ENCODE data around the gene ADAM20.

- TF ChIP-seq POLR2A (IDR thresholded peaks at IDR 0.05) (no peak), EP300 (IDR thresholded peaks at IDR 0.05) (no peak)
- TF ChIP-seq, protein P1, sequence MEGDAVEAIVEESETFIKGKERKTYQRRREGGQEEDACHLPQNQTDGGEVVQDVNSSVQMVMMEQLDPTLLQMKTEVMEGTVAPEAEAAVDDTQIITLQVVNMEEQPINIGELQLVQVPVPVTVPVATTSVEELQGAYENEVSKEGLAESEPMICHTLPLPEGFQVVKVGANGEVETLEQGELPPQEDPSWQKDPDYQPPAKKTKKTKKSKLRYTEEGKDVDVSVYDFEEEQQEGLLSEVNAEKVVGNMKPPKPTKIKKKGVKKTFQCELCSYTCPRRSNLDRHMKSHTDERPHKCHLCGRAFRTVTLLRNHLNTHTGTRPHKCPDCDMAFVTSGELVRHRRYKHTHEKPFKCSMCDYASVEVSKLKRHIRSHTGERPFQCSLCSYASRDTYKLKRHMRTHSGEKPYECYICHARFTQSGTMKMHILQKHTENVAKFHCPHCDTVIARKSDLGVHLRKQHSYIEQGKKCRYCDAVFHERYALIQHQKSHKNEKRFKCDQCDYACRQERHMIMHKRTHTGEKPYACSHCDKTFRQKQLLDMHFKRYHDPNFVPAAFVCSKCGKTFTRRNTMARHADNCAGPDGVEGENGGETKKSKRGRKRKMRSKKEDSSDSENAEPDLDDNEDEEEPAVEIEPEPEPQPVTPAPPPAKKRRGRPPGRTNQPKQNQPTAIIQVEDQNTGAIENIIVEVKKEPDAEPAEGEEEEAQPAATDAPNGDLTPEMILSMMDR (IDR thresholded peaks at IDR 0.05): no peak
Observed at GRCh38 chr14:70563869-70564268, 29.1 kb upstream of the ADAM20 start.
